Measurements from ENCODE around the gene ECHS1.
"Not testable (repeated sequence)": the region's sequence is repeated elsewhere in the genome, so short reads cannot be mapped to it uniquely, and the experiment has no call there.

Gene ECHS1

GRCh38 chr10:133379152-133379800, 6.1 kb upstream of the ECHS1 start, which contains the start of gene PAOX:
TSS of gene PAOX (plus strand) at chr10:133379262. CDS start at chr10:133379317, 55 bp downstream.
- Histone ChIP-seq H3K4me3 (ENCODE audit: low read length) (peak within 1 kb of the TSS; percentile 82), H3K9me3 (ENCODE audit: low read length) (peaks cover 2% of the 10 kb centered on the region), H2AFZ (ENCODE audit: low read depth, low read length) (peak within 1 kb of the TSS; percentile 94), H3K36me3 (ENCODE audit: insufficient read depth, low read length) (no peaks in the 10 kb centered on the region), H3K27me3 (ENCODE audit: insufficient read depth, low read length) (no peaks in the 10 kb centered on the region), H3K4me1 (ENCODE audit: insufficient read depth, low read length) (peaks cover 11% of the 10 kb centered on the region)

- Histone ChIP-seq H3K4me1 (ENCODE audit: insufficient read depth, low read length) (peaks cover 13% of the 10 kb centered on the region), H2AFZ (ENCODE audit: low read depth, low read length) (peak overlapping the region; percentile 94), H3K9me3 (ENCODE audit: low read length) (peaks cover 2% of the 10 kb centered on the region), H3K4me3 (ENCODE audit: low read length) (peak overlapping the region; percentile 82), H3K36me3 (ENCODE audit: insufficient read depth, low read length) (no peaks in the 10 kb centered on the region), H3K27me3 (ENCODE audit: insufficient read depth, low read length) (no peaks in the 10 kb centered on the region)
These were observed 5.3 kb upstream of the ECHS1 start for GRCh38 chr10:133378251-133379096.

GRCh38 chr10:133377818-133378250, 4.7 kb upstream of the ECHS1 start:
- H3K4me1 ChIP-seq (ENCODE audit: insufficient read depth, low read length): peaks cover 13% of the 10 kb centered on the region
- H3K36me3 ChIP-seq (ENCODE audit: insufficient read depth, low read length): no peaks in the 10 kb centered on the region
- no peaks in the 10 kb centered on the region for H3K27me3 ChIP-seq (ENCODE audit: insufficient read depth, low read length)
- peak overlapping the region; percentile 82 for H3K4me3 ChIP-seq (ENCODE audit: low read length)
- peaks cover 2% of the 10 kb centered on the region for H3K9me3 ChIP-seq (ENCODE audit: low read length)
- peak overlapping the region; percentile 94 for H2AFZ ChIP-seq (ENCODE audit: low read depth, low read length)

GRCh38 chr10:133377025-133377817, 4.1 kb upstream of the ECHS1 start:
- H3K4me1 ChIP-seq (ENCODE audit: insufficient read depth, low read length): peaks cover 15% of the 10 kb centered on the region
- H3K4me3 ChIP-seq (ENCODE audit: low read length): no peak overlapping the region
- H3K27me3 ChIP-seq (ENCODE audit: insufficient read depth, low read length): no peaks in the 10 kb centered on the region
- H2AFZ ChIP-seq (ENCODE audit: low read depth, low read length): no peak overlapping the region
- no peaks in the 10 kb centered on the region for H3K36me3 ChIP-seq (ENCODE audit: insufficient read depth, low read length)
- peaks cover 2% of the 10 kb centered on the region for H3K9me3 ChIP-seq (ENCODE audit: low read length)

GRCh38 chr10:133376183-133376582, 3.0 kb upstream of the ECHS1 start:
- peaks cover 19% of the 10 kb centered on the region for H3K4me1 ChIP-seq (ENCODE audit: insufficient read depth, low read length)
- H3K9me3 ChIP-seq (ENCODE audit: low read length); H3K4me3 ChIP-seq (ENCODE audit: low read length); H3K27me3 ChIP-seq (ENCODE audit: insufficient read depth, low read length); H3K36me3 ChIP-seq (ENCODE audit: insufficient read depth, low read length); H2AFZ ChIP-seq (ENCODE audit: low read depth, low read length): not testable (repeated sequence)

- no peaks in the 10 kb centered on the region for H3K27me3 ChIP-seq (ENCODE audit: insufficient read depth, low read length)
- no peak overlapping the region for H3K4me3 ChIP-seq (ENCODE audit: low read length)
- peaks cover 8% of the 10 kb centered on the region for H3K36me3 ChIP-seq (ENCODE audit: insufficient read depth, low read length)
- H3K9me3 ChIP-seq (ENCODE audit: low read length): peaks cover 2% of the 10 kb centered on the region
- H3K4me1 ChIP-seq (ENCODE audit: insufficient read depth, low read length): peaks cover 19% of the 10 kb centered on the region
- no peak overlapping the region for H2AFZ ChIP-seq (ENCODE audit: low read depth, low read length)
These were observed 2.4 kb upstream of the ECHS1 start for GRCh38 chr10:133375357-133376115.

- Histone ChIP-seq H3K36me3 (ENCODE audit: insufficient read depth, low read length) (peaks cover 34% of the 10 kb centered on the region), H3K4me1 (ENCODE audit: insufficient read depth, low read length) (peaks cover 8% of the 10 kb centered on the region), H3K4me3 (ENCODE audit: low read length) (peak overlapping the region; percentile 95), H2AFZ (ENCODE audit: low read depth, low read length) (no peak overlapping the region), H3K27me3 (ENCODE audit: insufficient read depth, low read length) (no peaks in the 10 kb centered on the region), H3K9me3 (ENCODE audit: low read length) (no peaks in the 10 kb centered on the region)
These were observed 647 bp downstream of the ECHS1 start for GRCh38 chr10:133372507-133372906.

- Histone ChIP-seq H3K9me3 (ENCODE audit: low read length) (no peaks in the 10 kb centered on the region), H3K27me3 (ENCODE audit: insufficient read depth, low read length) (no peaks in the 10 kb centered on the region), H3K4me1 (ENCODE audit: insufficient read depth, low read length) (peaks cover 8% of the 10 kb centered on the region), H2AFZ (ENCODE audit: low read depth, low read length) (no peak overlapping the region), H3K4me3 (ENCODE audit: low read length) (no peak overlapping the region), H3K36me3 (ENCODE audit: insufficient read depth, low read length) (peaks cover 50% of the 10 kb centered on the region)
These were observed 2.9 kb downstream of the ECHS1 start for GRCh38 chr10:133370030-133370786.

GRCh38 chr10:133368153-133368552, 5.0 kb downstream of the ECHS1 start:
- Histone ChIP-seq H3K4me1 (ENCODE audit: insufficient read depth, low read length) (peaks cover 6% of the 10 kb centered on the region), H3K9me3 (ENCODE audit: low read length) (no peaks in the 10 kb centered on the region), H2AFZ (ENCODE audit: low read depth, low read length) (no peak overlapping the region), H3K27me3 (ENCODE audit: insufficient read depth, low read length) (no peaks in the 10 kb centered on the region), H3K4me3 (ENCODE audit: low read length) (no peak overlapping the region), H3K36me3 (ENCODE audit: insufficient read depth, low read length) (peaks cover 63% of the 10 kb centered on the region)

GRCh38 chr10:133367461-133367860, 5.7 kb downstream of the ECHS1 start:
- H3K4me1 ChIP-seq (ENCODE audit: insufficient read depth, low read length); H3K9me3 ChIP-seq (ENCODE audit: low read length); H3K4me3 ChIP-seq (ENCODE audit: low read length); H2AFZ ChIP-seq (ENCODE audit: low read depth, low read length); H3K27me3 ChIP-seq (ENCODE audit: insufficient read depth, low read length): not testable (repeated sequence)
- H3K36me3 ChIP-seq (ENCODE audit: insufficient read depth, low read length): peaks cover 70% of the 10 kb centered on the region

- Histone ChIP-seq H3K4me1 (ENCODE audit: insufficient read depth, low read length) (no peaks in the 10 kb centered on the region), H3K27me3 (ENCODE audit: insufficient read depth, low read length) (no peaks in the 10 kb centered on the region), H3K36me3 (ENCODE audit: insufficient read depth, low read length) (peaks cover 73% of the 10 kb centered on the region), H2AFZ (ENCODE audit: low read depth, low read length) (no peak overlapping the region), H3K4me3 (ENCODE audit: low read length) (no peak overlapping the region), H3K9me3 (ENCODE audit: low read length) (no peaks in the 10 kb centered on the region)
These were observed 6.4 kb downstream of the ECHS1 start for GRCh38 chr10:133366751-133367150.

- H2AFZ ChIP-seq (ENCODE audit: low read depth, low read length): no peak overlapping the region
- no peaks in the 10 kb centered on the region for H3K27me3 ChIP-seq (ENCODE audit: insufficient read depth, low read length)
- H3K36me3 ChIP-seq (ENCODE audit: insufficient read depth, low read length): peaks cover 70% of the 10 kb centered on the region
- no peaks in the 10 kb centered on the region for H3K9me3 ChIP-seq (ENCODE audit: low read length)
- no peaks in the 10 kb centered on the region for H3K4me1 ChIP-seq (ENCODE audit: insufficient read depth, low read length)
- no peak overlapping the region for H3K4me3 ChIP-seq (ENCODE audit: low read length)
These were observed 7.0 kb downstream of the ECHS1 start for GRCh38 chr10:133366130-133366478.
